NCI-H2107 treated with DMSO at 0.1 percent for 48 hours (cell line): Measurements from ENCODE around the gene GPR180.
"Not testable (repeated sequence)": the region's sequence is repeated elsewhere in the genome, so short reads cannot be mapped to it uniquely, and the experiment has no call there.

Source experiments
- DNase-seq: peaks from one replicate; lab custom pipeline; 2025; ENCODE audit not compliant: unreplicated experiment; lab: John Stamatoyannopoulos, UW

Gene GPR180

DNA sequence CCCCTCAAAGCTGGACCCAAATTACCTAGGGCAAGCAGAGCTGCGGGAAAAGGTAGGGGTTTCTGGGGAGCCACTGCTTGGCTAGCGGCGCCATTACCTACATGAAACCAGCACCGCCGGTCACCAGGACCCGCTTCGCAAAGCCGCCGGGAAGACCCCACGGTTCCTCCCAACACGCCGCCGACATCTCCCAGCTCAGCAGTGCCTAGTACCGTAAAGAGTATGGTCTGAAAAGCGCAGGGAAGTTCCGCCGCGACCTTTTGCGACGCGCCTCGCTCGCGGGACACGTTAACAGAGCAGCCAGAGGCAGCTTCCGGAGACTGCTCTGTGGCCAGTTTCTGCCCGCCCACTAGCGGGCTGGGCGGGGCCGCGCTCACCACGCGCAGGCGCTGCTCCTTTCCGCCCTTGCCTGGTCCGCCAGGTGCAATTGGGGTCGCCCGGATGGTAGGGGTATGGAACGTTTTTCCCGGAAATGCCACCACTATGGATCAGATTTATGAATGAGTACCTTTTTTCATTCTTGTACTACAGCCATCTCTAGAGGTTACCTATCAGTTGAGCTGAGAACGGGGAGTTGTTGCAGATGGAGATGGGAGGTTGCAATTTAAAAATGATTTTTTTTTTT, 5.6 kb upstream of the GPR180 start, which contains the start of gene TGDS:
Gene TGDS, minus strand, starts transcription at position 203 of the 625 bp plus-strand sequence. Its CDS starts 16 bp downstream, at position 187.
- DNase-seq, result peak; percentile 61

- no peak for DNase-seq
These were observed 5.1 kb upstream of the GPR180 start for GRCh38 chr13:94596575-94596971.

- DNase-seq, result no peak
These were observed 3.4 kb upstream of the GPR180 start for GRCh38 chr13:94598281-94598680.

DNA sequence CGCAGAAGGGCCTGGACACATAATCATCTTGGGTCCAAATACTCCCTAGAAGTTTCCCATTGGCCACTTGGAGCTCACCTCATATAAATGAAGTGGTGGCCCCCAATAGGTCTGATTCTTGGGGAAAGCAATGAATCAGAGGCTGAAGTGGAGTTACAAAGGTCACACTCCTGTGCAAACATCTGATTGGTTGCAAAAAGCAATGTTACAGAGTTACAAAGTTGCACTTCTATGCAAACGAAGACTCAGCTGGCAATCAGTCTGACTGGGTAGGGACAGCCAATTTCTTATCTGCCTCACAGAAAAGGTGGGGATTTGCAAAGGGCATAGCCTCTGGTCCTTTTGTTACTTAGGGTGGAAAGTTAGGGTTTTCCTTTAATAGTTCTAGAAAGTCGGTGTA, 1.8 kb upstream of the GPR180 start:
- DNase-seq, result no peak

GRCh38 chr13:94602467-94602866, 810 bp downstream of the GPR180 start:
- no peak for DNase-seq

DNA sequence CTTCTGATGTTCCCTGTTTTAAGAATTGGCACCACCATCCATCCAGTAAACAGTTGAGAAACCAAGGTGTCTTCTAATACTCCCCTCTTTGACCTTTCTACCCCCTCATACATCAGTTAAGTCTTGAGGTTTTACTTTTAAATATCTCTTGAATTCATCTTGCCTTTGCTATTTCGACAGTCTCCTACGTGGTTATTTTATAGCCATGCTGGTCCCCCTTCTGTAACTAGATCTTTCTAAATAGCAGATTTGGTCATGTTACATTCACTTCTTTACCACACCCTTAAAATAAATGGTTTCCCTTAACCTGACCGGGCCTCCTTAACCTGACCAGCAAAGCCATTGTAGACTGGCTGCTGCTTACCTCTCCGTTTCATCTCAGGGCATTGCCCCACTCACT, 5.4 kb downstream of the GPR180 start:
- no peak for DNase-seq

GRCh38 chr13:94607939-94608338, 6.3 kb downstream of the GPR180 start:
- no peak for DNase-seq

- DNase-seq, result no peak
These were observed 6.9 kb downstream of the GPR180 start for GRCh38 chr13:94608586-94608985.

- no peak for DNase-seq
These were observed 7.5 kb downstream of the GPR180 start for GRCh38 chr13:94609196-94609595.

DNA sequence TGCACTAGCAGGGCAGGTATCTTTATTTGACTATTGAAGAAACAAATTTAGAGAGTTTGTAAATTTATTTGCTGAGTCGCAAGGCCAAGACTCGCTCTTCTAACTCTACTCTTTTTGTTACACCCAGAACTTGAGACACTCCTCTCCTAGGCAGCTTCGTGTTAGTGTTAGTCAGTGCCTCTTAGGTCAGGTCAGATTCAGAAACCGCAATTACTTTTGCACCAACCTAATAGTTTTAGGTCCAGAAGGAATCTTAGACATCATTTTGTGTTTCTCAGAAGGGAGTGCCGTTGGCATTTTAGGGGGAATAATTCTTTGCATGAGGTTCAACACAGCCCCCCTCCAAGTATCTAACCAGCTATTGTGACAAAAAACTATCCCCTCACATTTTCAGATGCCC, 8.8 kb downstream of the GPR180 start:
- DNase-seq, result no peak

- DNase-seq, result no peak
These were observed 10.4 kb downstream of the GPR180 start for GRCh38 chr13:94612050-94612449.

DNA sequence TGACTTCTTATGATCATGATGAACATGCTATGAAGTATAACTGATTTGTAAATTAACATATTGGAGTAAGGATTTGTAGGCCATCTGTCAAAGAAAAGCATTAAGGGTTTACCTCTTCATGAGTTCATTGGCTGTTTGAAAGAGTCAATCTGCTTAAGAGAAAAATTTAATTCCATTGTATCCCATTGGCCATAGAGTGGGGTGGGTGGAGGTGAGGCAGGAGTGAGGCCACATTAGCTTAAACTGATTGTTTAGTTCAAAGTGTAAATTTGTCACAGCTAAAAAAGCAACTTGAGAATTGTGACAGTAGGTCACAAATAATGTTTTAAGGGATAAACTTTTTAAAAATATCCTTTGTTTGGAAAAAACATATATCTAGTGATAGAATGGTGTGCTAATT, 11.4 kb downstream of the GPR180 start:
- DNase-seq, result no peak

DNA sequence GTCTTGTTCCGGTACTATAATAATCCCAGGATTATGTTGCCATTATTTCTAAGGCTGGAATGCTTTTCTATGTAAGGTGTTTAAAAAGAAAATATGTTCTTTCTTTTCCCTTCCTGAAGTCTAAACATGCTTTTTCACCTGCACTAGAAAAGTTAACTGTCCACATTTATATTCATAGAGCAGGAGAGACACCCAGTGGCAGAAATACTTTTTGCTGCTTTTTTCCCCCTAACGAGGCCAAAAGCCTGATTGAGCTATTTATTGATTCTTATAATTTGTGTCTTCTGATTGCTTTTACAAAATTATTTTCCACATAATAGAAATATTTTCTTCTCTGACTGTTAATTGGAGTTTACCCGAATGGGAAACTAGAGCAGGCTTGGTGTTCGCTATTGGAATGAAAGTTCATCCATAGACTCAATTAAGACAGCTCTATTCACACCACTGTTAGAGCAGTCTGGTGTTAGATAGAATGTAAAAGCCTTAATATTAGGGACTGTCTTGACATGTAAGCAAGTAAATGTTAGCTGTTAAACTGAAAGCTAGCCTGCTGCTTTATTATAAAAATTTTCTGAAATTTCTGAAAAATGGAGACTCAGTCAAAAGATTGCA, 15.8 kb downstream of the GPR180 start:
- peak; percentile 6 for DNase-seq

GRCh38 chr13:94620286-94620896, 18.7 kb downstream of the GPR180 start:
- peak; percentile 39 for DNase-seq

GRCh38 chr13:94622344-94622743, 20.7 kb downstream of the GPR180 start:
- DNase-seq, result no peak

GRCh38 chr13:94623316-94623715, 21.7 kb downstream of the GPR180 start:
- DNase-seq, result no peak

- DNase-seq, result no peak
These were observed 29.2 kb downstream of the GPR180 start for GRCh38 chr13:94630858-94631257.

DNA sequence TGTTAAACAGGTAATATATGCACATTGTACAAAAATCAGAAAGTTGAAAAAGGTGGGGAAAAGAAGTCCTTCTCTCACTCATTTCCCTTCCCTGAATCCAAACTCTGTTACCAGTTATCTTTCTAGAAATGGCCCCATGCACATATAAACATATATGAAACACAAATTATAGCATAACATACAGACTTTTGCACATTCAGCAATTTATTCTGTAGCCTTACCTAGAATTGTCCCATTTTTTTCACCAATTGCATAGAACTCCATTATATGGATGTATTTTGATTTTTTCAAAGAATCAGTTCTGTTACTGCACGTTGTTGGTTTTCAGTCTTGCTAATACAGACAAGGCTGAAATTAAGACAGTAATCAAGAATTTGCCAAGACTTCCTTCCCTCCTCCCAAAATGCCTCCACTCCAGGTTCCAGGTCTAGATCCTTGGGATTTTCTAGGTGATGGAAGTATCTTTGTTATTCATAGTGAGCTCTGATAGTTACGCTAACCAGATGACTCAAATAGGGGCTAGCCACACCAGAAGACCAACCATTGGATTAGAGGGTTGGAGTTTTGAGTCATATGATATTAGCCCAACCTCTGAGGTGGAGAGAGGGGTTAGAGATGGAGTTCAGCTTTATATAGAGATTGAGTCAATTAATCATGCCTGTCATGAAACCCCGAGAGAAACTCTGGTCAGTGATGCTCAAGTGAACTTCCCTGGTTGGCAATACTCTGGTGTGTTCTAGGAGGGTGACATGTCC, 30.7 kb downstream of the GPR180 start:
- no peak for DNase-seq

- DNase-seq, result not testable (repeated sequence)
These were observed 34.4 kb downstream of the GPR180 start for GRCh38 chr13:94636096-94636495.

DNA sequence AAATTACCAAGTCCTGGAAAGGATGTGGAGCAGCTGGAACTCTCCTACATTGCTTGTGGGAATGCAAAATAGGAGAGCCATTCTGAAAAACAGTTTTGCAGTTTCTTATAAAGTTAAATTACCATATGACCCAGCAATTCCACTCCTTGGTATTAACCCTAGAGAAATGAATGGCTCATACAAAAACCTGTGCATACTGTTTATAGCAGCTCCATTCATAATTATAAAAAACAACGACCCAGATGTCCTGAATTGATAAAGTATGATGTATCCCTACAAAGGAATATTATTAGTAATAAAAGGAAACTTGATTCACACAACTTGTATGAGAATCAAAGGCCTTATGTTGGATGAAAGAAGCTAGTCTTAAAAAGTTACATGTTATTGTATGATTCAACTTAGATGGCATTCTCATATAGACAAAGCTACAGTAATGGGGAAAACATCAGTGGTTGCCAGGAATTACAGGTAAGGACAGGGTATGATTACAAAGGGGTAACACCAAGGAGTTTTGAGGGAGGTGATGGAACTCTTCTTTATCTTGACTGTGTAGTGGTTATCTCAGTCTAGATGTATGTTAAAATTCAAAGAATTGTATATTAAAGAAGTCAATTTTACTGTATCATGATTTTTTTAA, 35.4 kb downstream of the GPR180 start:
- no peak for DNase-seq

GRCh38 chr13:94637677-94638076, 36.0 kb downstream of the GPR180 start:
- DNase-seq, result not testable (repeated sequence)
